ENCODE data around the gene FGGY.
"Not testable (repeated sequence)": the region's sequence is repeated elsewhere in the genome, so short reads cannot be mapped to it uniquely, and the experiment has no call there.

Gene FGGY

GRCh38 chr1:59601041-59601441 is 304.1 kb downstream of the FGGY start:
- TF ChIP-seq, protein P1, sequence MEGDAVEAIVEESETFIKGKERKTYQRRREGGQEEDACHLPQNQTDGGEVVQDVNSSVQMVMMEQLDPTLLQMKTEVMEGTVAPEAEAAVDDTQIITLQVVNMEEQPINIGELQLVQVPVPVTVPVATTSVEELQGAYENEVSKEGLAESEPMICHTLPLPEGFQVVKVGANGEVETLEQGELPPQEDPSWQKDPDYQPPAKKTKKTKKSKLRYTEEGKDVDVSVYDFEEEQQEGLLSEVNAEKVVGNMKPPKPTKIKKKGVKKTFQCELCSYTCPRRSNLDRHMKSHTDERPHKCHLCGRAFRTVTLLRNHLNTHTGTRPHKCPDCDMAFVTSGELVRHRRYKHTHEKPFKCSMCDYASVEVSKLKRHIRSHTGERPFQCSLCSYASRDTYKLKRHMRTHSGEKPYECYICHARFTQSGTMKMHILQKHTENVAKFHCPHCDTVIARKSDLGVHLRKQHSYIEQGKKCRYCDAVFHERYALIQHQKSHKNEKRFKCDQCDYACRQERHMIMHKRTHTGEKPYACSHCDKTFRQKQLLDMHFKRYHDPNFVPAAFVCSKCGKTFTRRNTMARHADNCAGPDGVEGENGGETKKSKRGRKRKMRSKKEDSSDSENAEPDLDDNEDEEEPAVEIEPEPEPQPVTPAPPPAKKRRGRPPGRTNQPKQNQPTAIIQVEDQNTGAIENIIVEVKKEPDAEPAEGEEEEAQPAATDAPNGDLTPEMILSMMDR (IDR thresholded peaks at IDR 0.05; ENCODE audit: control insufficient read depth, insufficient read depth, low read depth, low read length, missing control alignments), result no peak
- peak; percentile 51 for DNase-seq (ENCODE audit: low read depth)
- H3K4me3 ChIP-seq (ENCODE audit: control insufficient read depth, low read depth, low read length), result no peak overlapping the region

DNA sequence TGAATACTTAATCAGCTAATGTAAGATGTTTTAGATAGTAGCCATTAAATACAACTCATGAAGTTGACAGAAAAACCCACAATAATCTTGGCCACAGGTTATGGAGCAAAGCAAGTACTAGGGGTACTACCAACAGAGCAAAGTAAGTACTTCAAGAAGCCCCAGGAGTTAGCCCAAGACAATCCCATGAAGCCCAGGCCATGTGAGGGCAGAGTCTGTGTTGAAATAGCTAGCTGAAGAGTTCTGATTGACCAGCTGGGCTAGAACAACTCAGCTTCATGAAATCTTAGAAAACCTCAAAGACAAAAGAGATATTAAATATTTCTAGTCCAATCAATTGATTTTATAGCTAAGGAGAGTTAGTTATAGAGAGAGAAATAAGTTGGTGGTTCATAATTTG is 304.9 kb downstream of the FGGY start:
- TF ChIP-seq, protein P1 (IDR thresholded peaks at IDR 0.05; ENCODE audit: control insufficient read depth, insufficient read depth, low read depth, low read length, missing control alignments), result no peak
- no peak for DNase-seq (ENCODE audit: low read depth)
- H3K4me3 ChIP-seq (ENCODE audit: control insufficient read depth, low read depth, low read length), result no peak overlapping the region

- no peak overlapping the region for H3K4me3 ChIP-seq (ENCODE audit: control insufficient read depth, low read depth, low read length)
- no peak for DNase-seq (ENCODE audit: low read depth)
- TF ChIP-seq, protein P1 (IDR thresholded peaks at IDR 0.05; ENCODE audit: control insufficient read depth, insufficient read depth, low read depth, low read length, missing control alignments), result no peak
These were observed 307.3 kb downstream of the FGGY start for GRCh38 chr1:59604191-59604590.

DNA sequence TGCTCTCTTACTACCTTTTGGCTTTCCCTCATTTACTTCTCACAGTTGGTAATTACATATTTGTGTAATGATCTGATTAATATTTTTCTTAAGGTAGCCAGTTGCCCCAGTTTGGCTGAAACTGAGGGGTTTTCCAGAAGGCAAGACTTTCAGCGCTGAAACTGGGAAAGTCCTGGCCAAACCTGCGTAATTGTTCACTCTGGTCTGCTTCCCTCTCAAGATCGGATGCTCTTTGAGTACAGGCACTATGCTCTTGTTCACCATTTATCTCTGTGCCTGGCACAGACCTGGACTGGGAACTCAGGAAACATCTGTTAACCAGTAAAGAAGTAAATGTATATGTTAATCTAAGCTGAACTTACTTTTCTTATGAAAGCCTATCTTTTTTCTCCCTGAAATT is 308.3 kb downstream of the FGGY start:
- no peak for DNase-seq (ENCODE audit: low read depth)

DNA sequence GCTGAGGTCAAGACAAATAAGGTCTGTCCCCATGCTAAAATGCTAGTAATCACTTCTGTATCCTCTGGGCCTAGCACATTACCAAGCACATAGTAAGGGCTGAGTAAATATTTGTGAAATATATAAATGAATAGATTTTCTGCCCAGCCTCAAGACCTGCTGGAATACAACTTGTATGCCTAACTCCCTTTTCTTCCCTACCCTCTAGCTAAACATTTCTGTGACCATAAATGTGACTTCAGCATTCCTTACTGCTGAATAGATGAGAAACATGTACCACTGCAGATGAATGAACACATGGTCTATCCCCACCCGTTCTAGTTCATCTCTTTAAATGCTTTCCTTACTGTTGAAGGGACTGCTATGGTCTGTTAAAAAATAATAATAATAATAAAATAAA is 308.9 kb downstream of the FGGY start:
- no peak overlapping the region for H3K4me3 ChIP-seq (ENCODE audit: control insufficient read depth, low read depth, low read length)
- no peak for DNase-seq (ENCODE audit: low read depth)
- TF ChIP-seq, protein P1 (IDR thresholded peaks at IDR 0.05; ENCODE audit: control insufficient read depth, insufficient read depth, low read depth, low read length, missing control alignments), result no peak

More for the DNA sequence above, 308.3 kb downstream of the FGGY start:
- TF ChIP-seq, protein P1 (IDR thresholded peaks at IDR 0.05; ENCODE audit: control insufficient read depth, insufficient read depth, low read depth, low read length, missing control alignments), result no peak
- no peak overlapping the region for H3K4me3 ChIP-seq (ENCODE audit: control insufficient read depth, low read depth, low read length)

- TF ChIP-seq, protein P1 (IDR thresholded peaks at IDR 0.05; ENCODE audit: control insufficient read depth, insufficient read depth, low read depth, low read length, missing control alignments), result no peak
- H3K4me3 ChIP-seq (ENCODE audit: control insufficient read depth, low read depth, low read length), result no peak overlapping the region
- no peak for DNase-seq (ENCODE audit: low read depth)
These were observed 312.4 kb downstream of the FGGY start for GRCh38 chr1:59609245-59609644.

- not testable (repeated sequence) for DNase-seq (ENCODE audit: low read depth); H3K4me3 ChIP-seq (ENCODE audit: control insufficient read depth, low read depth, low read length)
These were observed 313.6 kb downstream of the FGGY start for GRCh38 chr1:59610499-59610898.
